T-helper 22 cell (primary cell): Measurements from ENCODE around the gene NFAT5.
"Not testable (repeated sequence)": the region's sequence is repeated elsewhere in the genome, so short reads cannot be mapped to it uniquely, and the experiment has no call there.

Experiments
- DNase-seq: peaks from one replicate; pipeline ENCODE4 v3.0.0-alpha.2; 2020; ENCODE audit warnings: low read depth

The NFAT5 gene, protein sequence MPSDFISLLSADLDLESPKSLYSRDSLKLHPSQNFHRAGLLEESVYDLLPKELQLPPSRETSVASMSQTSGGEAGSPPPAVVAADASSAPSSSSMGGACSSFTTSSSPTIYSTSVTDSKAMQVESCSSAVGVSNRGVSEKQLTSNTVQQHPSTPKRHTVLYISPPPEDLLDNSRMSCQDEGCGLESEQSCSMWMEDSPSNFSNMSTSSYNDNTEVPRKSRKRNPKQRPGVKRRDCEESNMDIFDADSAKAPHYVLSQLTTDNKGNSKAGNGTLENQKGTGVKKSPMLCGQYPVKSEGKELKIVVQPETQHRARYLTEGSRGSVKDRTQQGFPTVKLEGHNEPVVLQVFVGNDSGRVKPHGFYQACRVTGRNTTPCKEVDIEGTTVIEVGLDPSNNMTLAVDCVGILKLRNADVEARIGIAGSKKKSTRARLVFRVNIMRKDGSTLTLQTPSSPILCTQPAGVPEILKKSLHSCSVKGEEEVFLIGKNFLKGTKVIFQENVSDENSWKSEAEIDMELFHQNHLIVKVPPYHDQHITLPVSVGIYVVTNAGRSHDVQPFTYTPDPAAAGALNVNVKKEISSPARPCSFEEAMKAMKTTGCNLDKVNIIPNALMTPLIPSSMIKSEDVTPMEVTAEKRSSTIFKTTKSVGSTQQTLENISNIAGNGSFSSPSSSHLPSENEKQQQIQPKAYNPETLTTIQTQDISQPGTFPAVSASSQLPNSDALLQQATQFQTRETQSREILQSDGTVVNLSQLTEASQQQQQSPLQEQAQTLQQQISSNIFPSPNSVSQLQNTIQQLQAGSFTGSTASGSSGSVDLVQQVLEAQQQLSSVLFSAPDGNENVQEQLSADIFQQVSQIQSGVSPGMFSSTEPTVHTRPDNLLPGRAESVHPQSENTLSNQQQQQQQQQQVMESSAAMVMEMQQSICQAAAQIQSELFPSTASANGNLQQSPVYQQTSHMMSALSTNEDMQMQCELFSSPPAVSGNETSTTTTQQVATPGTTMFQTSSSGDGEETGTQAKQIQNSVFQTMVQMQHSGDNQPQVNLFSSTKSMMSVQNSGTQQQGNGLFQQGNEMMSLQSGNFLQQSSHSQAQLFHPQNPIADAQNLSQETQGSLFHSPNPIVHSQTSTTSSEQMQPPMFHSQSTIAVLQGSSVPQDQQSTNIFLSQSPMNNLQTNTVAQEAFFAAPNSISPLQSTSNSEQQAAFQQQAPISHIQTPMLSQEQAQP (N-terminal part only)

DNA sequence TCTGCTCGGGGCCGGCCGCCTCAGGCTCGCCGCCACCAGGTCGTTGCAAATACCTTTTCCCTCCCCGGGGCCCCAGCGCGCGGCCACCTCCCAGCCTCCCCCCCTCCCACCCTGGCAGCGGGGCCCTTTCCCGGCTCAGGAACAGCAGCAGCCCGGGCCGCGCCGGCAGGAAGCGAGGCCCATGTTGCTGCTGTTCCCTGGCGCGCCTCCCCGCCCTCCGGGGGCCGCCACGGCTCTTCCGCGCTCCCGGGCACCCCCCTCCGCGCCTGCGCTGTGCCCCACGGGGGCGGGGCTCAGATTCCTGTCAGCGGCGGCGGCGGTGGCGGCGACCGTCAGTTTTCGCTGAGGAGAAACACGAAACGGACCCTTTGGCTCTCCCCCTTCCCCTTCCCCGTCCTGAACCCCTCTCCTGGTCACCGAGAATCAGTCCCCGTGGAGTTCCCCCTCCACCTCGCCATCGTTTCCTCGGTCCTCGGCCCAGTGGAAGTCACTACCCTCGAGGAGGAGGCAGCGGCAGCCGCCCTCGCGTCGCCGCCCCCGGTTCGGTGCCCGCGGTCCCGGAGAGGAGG is at the start of gene NFAT5:
TSS of gene NFAT5 (plus strand) at position 296 of the 569 bp plus-strand sequence. CDS start 336 bp downstream, outside the sequence.
- peak; percentile 71 for DNase-seq

- DNase-seq: not testable (repeated sequence)
Measured at GRCh38 chr16:69517914-69518313, 47.9 kb upstream of the NFAT5 start.

GRCh38 chr16:69520413-69520799 is 45.4 kb upstream of the NFAT5 start:
- no peak for DNase-seq

DNA sequence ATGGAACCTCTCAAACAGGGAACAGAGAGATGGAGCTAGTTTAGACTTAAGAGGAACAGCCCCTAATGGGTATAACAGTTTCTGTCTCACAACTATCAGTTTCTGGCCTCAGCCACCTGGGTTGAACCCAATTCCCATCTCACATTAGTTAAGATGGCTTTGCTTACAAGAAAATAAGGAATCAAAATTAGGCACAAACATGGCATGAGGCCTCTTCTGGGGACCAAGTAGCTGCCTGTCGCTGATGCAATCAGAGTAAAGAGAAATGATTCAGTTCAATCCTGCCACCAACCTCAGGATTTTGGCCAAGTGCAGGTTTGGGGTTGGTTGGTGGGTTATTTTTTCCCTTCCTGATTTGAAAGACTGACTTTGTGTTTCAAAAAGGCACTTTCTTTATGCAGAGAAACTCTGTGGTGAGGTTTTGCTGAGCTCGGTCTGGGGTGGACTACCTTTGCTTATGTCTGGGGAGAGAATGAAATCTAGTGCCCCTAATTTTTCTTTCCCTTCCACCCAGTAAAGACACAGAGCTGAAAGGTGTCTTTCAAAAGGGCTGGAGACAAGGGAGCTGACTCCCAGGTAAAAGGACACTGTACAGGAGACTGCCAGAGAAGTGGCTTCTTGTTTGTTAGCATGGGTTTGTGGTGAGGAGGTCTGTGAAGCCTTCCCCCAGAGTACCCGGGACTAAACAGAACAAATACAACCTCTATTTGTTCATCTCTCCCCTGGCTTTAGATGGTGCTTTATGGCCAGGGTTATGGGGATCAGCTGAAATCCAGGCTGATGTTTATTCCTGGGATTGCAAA is 44.8 kb upstream of the NFAT5 start:
- DNase-seq: no peak

GRCh38 chr16:69522041-69522578 is 43.7 kb upstream of the NFAT5 start:
- no peak for DNase-seq

- no peak for DNase-seq
Measured at GRCh38 chr16:69522732-69523404, 42.9 kb upstream of the NFAT5 start.

DNA sequence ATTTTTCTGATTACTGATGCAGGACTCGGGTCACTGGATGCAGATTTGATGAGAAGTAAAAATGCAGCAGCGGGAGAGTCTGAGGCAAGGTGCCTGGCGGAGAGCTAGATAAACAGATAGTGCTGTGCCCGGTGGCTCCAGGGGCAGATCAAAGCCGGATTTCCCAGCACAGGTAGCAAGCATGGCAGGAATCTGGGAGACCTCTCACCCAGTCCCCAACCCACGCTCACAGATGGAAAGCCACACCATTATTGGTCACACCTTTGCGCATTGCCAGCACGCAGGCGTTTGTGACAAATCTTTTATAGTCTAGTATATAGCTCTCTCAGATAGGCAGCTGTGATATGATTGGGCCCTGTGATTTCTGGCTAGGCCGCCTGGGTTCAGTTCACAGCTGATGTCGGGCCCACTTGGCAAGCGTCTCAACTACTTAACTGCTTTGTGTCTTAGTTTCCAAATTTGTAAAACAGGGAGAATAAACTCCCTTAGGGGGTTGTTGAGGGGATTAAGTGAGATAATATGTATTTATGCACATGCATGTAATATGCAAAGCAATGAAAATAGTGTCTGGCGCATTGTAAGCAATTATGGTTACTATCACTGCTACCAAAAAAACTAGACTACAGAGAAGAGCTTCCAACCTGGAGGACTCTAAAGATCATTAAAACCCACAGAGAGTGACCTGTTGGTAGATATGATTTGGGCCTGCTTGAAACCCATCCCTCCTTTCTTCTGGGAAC is 42.0 kb upstream of the NFAT5 start:
- DNase-seq: no peak

DNA sequence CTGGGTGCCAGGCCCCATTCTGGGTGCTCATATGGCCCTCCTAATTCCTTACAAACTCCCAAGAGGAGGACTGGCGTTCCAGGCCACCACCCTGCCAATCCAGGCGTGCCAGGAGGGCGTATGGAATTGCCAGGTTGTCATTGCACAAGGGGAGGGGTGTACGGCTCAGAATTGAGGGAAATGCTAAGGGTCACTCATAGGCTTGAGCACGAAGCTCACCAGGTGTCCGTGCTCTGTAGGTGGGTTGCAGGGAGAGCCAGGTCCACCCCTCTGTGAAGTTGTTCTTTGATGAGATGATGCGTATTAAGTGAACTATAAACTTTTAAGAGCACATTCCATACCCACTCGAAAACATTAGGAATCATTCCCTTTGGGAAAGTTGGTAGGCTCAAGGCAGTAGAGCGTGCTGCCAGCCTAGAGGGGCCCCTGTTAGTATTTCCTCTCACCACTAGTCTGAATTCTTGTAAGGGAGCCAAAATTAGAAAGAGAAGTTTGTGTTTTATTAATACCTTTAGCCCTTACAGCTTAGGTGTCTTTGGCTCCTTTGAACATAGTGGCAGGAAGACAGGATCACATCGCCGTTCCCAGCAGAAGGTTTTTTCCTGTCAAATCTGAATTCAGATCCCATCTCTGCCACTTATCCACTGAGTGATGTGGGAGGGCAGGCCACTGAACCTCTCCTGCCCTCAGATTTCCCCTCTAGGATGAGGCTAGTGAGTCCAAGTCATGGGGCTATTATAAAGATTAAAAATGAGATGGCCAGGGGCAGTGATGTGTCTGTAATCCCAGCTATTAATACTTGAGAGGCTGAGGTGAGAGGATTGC is 38.7 kb upstream of the NFAT5 start:
- no peak for DNase-seq

DNA sequence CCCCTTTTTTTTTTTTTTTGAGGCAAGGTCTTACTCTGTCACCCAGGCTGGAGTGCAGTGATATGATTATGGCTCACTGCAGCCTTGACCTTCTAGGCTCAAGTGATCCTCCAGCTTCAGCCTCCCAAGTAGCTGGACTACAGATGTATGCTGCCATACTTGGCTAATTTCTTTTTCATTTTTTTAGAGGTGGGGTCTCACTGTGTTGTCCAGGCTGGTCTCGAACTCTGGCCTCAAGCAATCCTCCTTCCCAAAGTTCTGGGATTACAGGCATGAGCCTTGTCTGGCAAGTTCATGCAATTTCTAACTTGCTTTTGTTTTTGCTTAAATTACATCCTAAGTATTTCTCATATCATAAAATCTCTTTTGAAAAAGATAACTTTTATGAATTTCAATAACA is 33.8 kb upstream of the NFAT5 start:
- no peak for DNase-seq

DNA sequence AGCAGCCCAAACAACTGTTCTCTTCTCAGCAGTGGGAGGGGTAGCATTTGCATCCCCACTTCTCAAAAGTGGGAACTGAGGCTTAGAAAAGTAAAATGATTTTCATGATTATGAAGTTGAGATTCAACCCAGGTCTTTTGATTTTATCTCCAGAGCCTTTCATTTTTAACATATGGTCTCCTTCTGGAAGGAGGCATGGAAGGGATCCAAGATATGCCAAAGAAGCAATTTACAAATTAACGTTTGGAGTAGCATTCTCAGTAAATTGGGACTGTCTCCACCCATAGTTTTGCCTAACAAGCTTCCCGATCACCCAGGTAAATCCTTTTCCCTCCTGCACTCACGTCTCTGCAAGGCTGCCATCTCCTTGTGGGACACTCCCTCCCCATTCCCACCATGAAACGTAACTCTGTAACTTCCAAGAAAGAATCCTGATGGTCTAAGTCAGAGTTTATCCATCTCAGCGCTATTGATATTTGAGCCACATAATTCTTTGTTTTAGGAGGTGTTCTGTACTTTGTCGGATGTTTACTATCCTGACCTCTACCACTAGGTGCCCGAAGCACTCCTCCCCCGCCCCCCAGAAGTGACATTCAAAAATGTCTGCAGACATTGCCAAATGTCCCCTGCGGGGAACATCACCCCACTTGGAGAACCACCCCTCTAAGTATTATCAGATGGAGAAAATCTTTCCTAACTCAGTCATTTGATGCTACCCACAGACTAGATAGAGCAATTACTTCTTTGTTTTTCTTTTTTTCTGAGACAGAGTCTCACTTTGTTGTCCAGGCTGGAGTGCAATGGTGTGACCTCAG is 32.9 kb upstream of the NFAT5 start:
- no peak for DNase-seq

GRCh38 chr16:69534720-69535119 is 31.0 kb upstream of the NFAT5 start:
- no peak for DNase-seq

DNA sequence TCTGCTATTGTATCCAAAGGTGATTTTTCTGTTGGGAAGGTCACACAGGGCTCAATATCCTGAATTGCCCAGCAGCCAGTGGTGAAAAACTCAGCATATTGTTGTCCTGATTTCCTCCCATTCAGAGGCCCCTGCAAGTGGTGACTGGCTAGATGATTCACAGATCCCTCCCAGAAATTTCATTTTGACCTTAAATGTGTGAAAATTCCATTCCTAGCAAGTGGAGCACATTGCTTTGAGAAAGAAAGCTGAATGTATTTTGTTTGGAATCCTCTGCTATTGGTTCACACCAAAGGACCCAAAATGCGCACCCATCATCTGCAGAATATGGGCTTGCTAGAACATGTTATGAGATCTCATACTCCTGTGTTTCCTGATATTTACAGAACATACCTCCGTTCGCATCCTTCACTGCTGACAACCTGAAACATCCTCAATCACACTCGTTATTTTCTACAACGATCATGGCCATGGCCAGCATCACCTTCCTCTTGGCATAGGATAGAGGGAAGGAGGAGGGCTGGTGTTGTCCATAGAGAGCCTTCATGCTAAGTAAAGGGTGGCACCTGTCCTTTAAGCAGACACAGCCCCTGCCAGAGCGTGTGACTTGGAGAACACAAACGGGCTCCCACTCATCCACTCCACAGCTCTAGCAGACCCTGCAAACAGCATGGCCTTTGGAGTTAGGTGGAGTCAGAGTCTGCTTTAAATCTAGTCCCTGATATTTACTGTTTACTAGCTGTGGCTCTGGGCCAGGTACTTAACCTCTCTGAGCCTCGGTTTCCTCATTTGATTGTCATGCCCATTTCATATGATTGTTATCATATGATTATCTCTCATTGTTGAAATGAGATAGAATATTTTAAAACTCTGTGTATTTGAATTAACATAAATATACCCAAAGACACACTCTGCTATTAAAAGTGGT is 30.4 kb upstream of the NFAT5 start:
- no peak for DNase-seq

- no peak for DNase-seq
Measured at GRCh38 chr16:69537706-69538080, 28.1 kb upstream of the NFAT5 start.

DNA sequence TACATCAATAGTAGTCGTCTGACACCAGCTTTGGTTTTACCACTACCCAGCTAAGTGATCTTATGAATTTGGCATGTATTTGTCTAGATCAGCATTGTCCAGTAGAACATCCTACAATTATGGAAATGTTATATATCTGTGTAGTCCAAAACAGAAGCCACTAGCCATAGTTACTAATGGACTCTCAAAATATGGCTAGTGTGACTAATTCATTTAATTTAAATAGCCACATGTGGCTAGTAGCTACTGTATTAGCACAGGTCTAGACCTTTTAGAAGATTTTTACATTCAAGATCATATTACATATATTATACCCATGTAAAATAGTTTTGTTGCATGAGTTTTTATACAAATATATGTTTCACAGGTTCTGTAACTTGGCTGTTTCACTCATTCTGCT is 27.0 kb upstream of the NFAT5 start:
- no peak for DNase-seq

DNA sequence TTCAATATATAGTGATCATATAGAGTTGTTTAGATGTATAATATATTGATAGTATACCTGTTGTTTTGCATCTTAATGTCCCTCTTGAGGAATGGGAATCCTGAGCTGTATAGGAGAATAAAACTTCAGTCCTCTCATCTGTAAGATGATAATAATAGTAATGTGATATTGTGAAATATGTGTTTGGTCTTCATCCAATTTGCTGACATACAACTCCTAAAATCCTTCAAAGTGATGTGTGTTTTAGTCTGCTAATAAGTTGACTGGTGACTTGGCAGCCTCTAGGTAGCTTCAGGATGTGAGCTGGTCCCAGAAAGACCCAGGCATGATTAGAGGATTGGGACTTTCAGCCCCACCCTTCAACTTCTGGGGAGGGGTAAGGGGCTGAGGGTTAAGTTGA is 22.8 kb upstream of the NFAT5 start:
- DNase-seq: no peak

- no peak for DNase-seq
Measured at GRCh38 chr16:69544088-69544487, 21.7 kb upstream of the NFAT5 start.

- not testable (repeated sequence) for DNase-seq
Measured at GRCh38 chr16:69546663-69547062, 19.1 kb upstream of the NFAT5 start.
